Gastrocnemius medialis (tissue), 4 donors: ENCODE data around the gene GNAO1.

ENCODE experiments used
- POLR2A ChIP-seq, 2 donors: fragments of 450-650 bp; IDR thresholded peaks; one replicate each; pipeline ENCODE4 v1.6.1; 2017; ENCODE audit warnings: antibody characterized with exemption in 2 of 2, mild to moderate bottlenecking in 2 of 2, moderate library complexity in 2 of 2
- TF ChIP-seq, protein P1 (sequence below), 5 experiments: fragments of 450-650 bp in 3 of 5; fragments of 200-600 bp in 2 of 5; sonication (generic) in 2 of 5; IDR thresholded peaks in 4 of 5; conservative IDR thresholded peaks in 1 of 5; 1 replicate in 4 of 5; 2 replicates in 1 of 5; pipeline ENCODE4 v1.5.1; 2016 to 2019; ENCODE audit warnings: antibody characterized with exemption in 5 of 5, mild to moderate bottlenecking in 3 of 5, moderate library complexity in 3 of 5

- TF ChIP-seq, protein P1, sequence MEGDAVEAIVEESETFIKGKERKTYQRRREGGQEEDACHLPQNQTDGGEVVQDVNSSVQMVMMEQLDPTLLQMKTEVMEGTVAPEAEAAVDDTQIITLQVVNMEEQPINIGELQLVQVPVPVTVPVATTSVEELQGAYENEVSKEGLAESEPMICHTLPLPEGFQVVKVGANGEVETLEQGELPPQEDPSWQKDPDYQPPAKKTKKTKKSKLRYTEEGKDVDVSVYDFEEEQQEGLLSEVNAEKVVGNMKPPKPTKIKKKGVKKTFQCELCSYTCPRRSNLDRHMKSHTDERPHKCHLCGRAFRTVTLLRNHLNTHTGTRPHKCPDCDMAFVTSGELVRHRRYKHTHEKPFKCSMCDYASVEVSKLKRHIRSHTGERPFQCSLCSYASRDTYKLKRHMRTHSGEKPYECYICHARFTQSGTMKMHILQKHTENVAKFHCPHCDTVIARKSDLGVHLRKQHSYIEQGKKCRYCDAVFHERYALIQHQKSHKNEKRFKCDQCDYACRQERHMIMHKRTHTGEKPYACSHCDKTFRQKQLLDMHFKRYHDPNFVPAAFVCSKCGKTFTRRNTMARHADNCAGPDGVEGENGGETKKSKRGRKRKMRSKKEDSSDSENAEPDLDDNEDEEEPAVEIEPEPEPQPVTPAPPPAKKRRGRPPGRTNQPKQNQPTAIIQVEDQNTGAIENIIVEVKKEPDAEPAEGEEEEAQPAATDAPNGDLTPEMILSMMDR (IDR thresholded peaks at IDR 0.05 in 4 of 5, conservative IDR thresholded peaks at IDR 0.05 in 1 of 5), result no peak
- TF ChIP-seq POLR2A (IDR thresholded peaks at IDR 0.05), result no peak
These were observed 98.1 kb downstream of the GNAO1 start for GRCh38 chr16:56289416-56289815.
